H1 (cell line): ENCODE data around the gene VPS51. TPM values are rescaled to one million over a fixed set of nuclear protein-coding genes. Genes with fewer than 3 reads are reported as not detected.
A peak's percentile ranks its signal among the peaks of the same experiment; 100 is the strongest.

ENCODE experiments used
- CHD1 ChIP-seq: IDR thresholded peaks from 2 replicates; pipeline ENCODE4 v1.6.1; 2012; ENCODE audit warnings: low read depth, low read length, improper control_type of control experiment
- GTF2F1 ChIP-seq: IDR thresholded peaks from 2 replicates; pipeline ENCODE4 v1.6.1; 2012; ENCODE audit warnings: low read depth, low read length, improper control_type of control experiment, borderline replicate concordance
- HDAC2 ChIP-seq, 2 experiments: fragments of 300-600 bp in 1 of 2; sonication (generic) in 1 of 2; IDR thresholded peaks; 2 replicates each; pipeline ENCODE4 v1.6.1; 2011 to 2012; ENCODE audit warnings: low read depth in 2 of 2, low read length in 2 of 2, mild to moderate bottlenecking in 2 of 2, moderate library complexity in 2 of 2, borderline replicate concordance in 1 of 2, inconsistent platforms in 1 of 2
- JUND ChIP-seq: IDR thresholded peaks from 2 replicates; pipeline ENCODE4 v1.6.1; 2011; ENCODE audit warnings: mild to moderate bottlenecking, improper control_type of control experiment, low read length
- KDM4A ChIP-seq: IDR thresholded peaks from one replicate; pipeline ENCODE4 v1.7.1; 2012; ENCODE audit warnings: low read depth, mild to moderate bottlenecking, moderate library complexity, low read length, inconsistent platforms; ENCODE audit not compliant: severe bottlenecking
- TAF1 ChIP-seq: IDR thresholded peaks from 2 replicates; pipeline ENCODE4 v1.6.1; 2011; ENCODE audit warnings: mild to moderate bottlenecking, low read depth, low read length
- polyA plus RNA-seq, 7 experiments: library from polyadenylated mRNA; depleted of rRNA in 3 of 7; stranded (reverse) in 5 of 7; unstranded in 2 of 7; fragments of >200 nt in 5 of 7; fragments of 200-250 nt in 2 of 7; gene quantifications; 1 replicate in 5 of 7; 2 replicates in 1 of 7; 4 replicates in 1 of 7; pipeline versions ENCODE4 v1.2.1 to v1.2.3, GENCODE V29; 2011 to 2013; ENCODE audit warnings: missing spikeins in 2 of 7, mixed read lengths in 2 of 7
- total RNA-seq: library from RNA; stranded (reverse); fragmentation: NEBNext Ultra II Directional; extraction: Animal tissue kit (Norgen Biotek cat#: 25700); gene quantifications from 2 replicates; pipeline ENCODE4 v1.2.1, GENCODE V29; 2021
- TF ChIP-seq, protein P1 (sequence below): IDR thresholded peaks from 2 replicates; pipeline ENCODE4 v1.6.1; 2012; ENCODE audit warnings: inconsistent platforms

VPS51 gene
- total and polyA plus RNA-seq, 2 of the 8 experiments (the other 6 are each of a cell fraction or from before 2014, with no cell fraction given): 97.4 to 142 TPM

DNA sequence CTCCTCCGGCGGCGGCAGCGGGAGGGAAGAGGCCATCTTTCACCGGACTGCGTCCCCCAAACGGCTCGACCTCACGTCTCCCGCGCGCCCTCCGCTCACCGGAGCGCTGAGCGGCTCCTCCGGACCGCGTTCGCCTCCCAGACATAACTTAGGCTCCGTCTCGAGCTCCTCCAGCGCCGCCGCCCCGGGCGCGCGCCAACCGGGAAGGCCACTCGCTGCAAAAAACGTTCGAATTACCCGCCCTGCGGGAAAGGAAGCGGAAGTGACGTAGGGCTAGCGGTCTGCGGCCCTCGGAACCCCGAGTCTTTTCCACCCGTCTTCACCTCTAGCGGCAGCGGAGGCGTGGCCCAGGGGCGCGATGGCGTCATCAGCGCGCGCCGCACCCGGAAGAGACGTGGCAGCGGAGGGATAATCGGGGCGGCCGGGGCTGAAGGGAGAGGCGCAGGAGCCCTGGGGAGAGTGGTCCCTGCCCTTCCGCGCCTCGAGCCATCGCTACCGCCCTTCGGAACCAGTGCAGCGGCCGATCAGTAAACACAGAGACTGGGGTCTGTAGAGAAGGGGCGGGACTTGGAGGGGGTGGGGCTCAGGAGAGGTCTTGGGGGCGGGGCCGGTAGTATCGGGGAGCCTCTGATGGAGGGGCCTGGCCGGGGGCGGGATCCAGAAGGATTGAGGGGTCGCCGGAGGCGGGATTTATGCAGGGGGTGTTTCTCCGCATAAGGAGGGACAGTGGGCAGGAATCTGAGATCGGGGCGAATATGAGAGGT, 12.0 kb upstream of the VPS51 start, which contains the start of the genes CDCA5 and ZFPL1 (continued):
- TF ChIP-seq TAF1: peak; percentile 87
- peak; percentile 42; the same call in 1 of the 2 replicates for TF ChIP-seq JUND
- TF ChIP-seq, protein P1, sequence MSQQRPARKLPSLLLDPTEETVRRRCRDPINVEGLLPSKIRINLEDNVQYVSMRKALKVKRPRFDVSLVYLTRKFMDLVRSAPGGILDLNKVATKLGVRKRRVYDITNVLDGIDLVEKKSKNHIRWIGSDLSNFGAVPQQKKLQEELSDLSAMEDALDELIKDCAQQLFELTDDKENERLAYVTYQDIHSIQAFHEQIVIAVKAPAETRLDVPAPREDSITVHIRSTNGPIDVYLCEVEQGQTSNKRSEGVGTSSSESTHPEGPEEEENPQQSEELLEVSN: no peak
- no peak for TF ChIP-seq GTF2F1
- TF ChIP-seq HDAC2 (IDR thresholded peaks at IDR 0.05; ENCODE audit: borderline replicate concordance in 1 of 2, low read depth in 2 of 2, low read length in 2 of 2): peak in 1 of 2 experiments; percentile 54; a peak in 1 of 4 replicates
- TF ChIP-seq CHD1: no peak
- TF ChIP-seq KDM4A: peak; percentile 94
